Prostate gland (tissue), 2 donors: ENCODE data around the gene EXOC8.

Source experiments
- POLR2A ChIP-seq: fragments of 450-650 bp; IDR thresholded peaks from one replicate; pipeline ENCODE4 v1.6.1; 2016; ENCODE audit warnings: antibody characterized with exemption, mild to moderate bottlenecking
- POLR2AphosphoS5 ChIP-seq: sonication (generic); formaldehyde crosslinking; IDR thresholded peaks from one replicate; pipeline ENCODE4 v1.6.1; 2017; ENCODE audit warnings: antibody characterized with exemption
- TF ChIP-seq, protein P1 (sequence below), 4 experiments: fragments of 200-600 bp in 2 of 4; fragments of 450-650 bp in 2 of 4; sonication (generic) in 2 of 4; IDR thresholded peaks; 1 replicate in 3 of 4; 2 replicates in 1 of 4; pipeline ENCODE4 v1.5.1; 2016 to 2019; ENCODE audit warnings: antibody characterized with exemption in 4 of 4, mild to moderate bottlenecking in 2 of 4, moderate library complexity in 2 of 4

DNA sequence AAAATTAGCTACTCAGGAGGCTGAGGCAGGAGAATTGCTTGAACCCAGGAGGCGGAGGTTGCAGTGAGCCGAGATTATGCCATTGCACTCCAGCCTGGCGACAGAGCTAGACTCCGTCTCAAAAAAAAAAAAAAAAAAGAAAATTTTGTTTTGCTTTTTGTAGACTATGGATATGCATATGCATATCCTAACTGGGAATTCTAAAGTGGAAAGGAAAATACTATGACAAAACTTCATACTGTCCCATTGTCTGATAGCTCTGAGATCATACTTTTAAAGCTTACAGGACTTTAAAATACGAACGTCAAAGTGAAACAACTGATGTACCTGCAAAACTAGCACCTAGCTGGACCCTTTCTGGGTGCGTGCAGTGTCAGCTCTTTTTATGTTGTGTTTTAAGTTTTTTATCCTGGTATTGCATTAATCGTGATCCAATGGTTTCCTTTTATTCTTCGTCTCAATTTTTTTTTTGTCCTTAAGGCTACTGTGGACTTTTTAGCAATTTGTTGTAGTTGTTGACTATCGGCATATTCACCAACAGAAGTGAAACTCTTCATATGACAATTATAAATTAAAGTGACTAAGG is 19.6 kb upstream of the EXOC8 start:
- TF ChIP-seq, protein P1, sequence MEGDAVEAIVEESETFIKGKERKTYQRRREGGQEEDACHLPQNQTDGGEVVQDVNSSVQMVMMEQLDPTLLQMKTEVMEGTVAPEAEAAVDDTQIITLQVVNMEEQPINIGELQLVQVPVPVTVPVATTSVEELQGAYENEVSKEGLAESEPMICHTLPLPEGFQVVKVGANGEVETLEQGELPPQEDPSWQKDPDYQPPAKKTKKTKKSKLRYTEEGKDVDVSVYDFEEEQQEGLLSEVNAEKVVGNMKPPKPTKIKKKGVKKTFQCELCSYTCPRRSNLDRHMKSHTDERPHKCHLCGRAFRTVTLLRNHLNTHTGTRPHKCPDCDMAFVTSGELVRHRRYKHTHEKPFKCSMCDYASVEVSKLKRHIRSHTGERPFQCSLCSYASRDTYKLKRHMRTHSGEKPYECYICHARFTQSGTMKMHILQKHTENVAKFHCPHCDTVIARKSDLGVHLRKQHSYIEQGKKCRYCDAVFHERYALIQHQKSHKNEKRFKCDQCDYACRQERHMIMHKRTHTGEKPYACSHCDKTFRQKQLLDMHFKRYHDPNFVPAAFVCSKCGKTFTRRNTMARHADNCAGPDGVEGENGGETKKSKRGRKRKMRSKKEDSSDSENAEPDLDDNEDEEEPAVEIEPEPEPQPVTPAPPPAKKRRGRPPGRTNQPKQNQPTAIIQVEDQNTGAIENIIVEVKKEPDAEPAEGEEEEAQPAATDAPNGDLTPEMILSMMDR (IDR thresholded peaks at IDR 0.05): no peak
- TF ChIP-seq POLR2A (no peak), POLR2AphosphoS5 (no peak)
